ENCODE results near the gene CDK5RAP2.
"Not testable (repeated sequence)": the region's sequence is repeated elsewhere in the genome, so short reads cannot be mapped to it uniquely, and the experiment has no call there.

CDK5RAP2 gene

GRCh38 chr9:120580051-120580896 is at the start of gene CDK5RAP2:
Gene CDK5RAP2 (minus strand): TSS chr9:120580167. CDS start chr9:120579978, 189 bp downstream.
- DNase-seq (ENCODE audit: low read depth) = peak; percentile 98

- DNase-seq (ENCODE audit: low read depth) = not testable (repeated sequence)
Measured at GRCh38 chr9:120628925-120629497, 49.0 kb upstream of the CDK5RAP2 start.

DNA sequence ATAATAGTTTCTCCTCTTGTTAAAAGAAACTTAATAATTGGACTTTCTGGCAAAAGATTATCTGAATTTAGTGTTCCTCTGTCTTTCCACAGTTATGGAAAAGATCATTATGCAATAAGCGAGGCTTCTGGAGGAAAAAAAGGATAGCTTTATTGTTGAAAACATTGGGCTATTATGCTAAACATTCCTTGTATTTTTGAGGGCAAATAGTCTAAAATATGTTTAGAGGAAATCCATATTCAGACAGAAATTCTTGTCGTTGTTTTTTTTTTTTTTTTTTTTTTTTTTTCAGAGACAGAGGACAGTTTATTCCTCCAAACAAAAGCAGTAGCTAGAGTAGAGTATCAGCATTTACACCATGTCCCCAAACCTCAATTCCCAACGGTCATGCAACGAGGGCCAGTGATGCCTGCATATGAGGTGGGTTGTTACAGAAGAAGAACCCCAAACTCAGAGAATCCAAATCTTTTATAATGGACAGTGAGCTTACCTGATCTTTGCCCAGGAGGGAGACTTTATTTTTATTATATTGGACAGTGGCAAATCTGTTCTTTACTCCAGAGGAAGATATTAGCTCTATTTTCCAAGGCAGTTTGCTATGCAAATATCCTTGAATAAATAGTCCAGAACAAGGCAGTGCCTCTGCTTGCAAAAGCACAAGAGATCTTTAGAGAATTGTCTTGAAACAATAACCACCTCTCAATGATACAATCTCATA is 48.4 kb upstream of the CDK5RAP2 start:
- no peak for DNase-seq (ENCODE audit: low read depth)

- no peak for DNase-seq (ENCODE audit: low read depth)
Measured at GRCh38 chr9:120627073-120627472, 47.1 kb upstream of the CDK5RAP2 start.

DNA sequence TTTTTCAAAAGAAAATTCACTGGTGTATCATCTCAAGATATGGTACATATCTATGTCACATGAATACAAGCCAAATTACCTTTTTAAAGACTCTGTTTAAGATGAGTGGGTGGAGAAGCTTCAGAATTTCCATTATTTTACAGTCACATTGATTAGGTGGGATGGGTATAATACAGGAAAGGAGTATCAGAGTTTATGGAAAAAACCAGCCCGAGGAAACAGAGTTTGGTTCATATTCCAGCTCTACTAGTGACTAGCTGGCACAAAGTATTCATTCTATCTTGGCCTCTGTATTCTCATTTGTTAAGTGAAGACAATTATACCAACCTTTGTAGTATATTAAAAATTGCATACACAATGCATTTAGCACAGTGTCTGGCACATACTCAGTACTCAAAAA is 46.5 kb upstream of the CDK5RAP2 start:
- no peak for DNase-seq (ENCODE audit: low read depth)

DNA sequence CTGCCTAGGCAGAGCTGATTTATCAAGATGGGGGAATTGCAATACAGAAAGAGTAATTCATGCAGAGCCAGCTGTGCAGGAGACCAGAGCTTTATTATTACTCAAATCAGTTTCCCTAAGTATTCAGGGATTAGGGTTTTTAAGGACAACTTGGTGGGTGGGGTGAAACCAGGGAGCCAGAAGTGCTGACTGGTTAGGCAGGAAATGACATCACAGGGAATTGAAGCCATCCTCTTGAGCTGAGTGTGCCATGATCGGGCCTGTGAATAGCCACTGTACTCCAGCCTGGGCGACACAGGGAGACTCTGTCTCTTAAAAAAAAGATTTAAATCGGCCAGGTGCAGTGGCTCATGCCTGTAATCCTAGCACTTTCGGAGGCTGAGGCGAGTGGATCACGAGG is 45.3 kb upstream of the CDK5RAP2 start:
- no peak for DNase-seq (ENCODE audit: low read depth)

DNA sequence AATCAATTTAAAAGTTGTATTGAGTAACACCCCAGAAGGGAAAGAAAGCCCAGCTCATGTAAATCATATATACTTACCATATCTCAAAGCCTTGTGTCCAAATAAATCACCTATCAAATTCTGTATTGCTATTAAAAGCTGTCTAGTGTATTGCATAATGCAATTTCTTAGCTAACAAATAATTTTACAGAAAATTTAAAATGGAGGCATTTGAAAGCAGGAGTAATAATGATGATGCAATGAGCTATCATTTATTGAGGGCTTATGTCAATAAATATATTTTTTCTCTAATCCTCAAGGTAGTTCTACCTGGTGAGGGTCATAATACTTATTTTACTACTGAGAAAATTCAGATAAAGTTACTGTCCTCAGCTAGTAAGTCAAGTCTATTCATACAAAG is 42.8 kb upstream of the CDK5RAP2 start:
- no peak for DNase-seq (ENCODE audit: low read depth)

DNA sequence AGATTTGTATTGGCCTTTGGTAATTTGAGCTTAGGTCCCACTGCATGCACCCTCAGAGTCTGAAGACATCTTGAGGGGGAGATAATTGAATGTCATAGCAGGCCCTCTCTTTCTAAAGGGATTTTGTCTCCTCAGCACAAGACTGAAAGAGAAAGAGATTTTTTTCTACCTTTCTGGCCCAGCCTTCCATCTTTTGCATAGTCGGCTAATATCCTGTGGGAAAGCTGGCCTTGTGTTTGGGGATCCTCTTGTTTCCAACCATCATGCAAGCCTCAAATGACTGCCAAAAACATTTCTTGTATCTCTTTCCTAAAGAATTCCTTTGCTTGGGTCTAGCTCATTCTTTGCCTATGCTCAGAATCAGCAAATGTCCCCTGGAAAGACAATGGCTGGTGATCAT is 42.0 kb upstream of the CDK5RAP2 start:
- DNase-seq (ENCODE audit: low read depth) = no peak

GRCh38 chr9:120619751-120620655 is 40.0 kb upstream of the CDK5RAP2 start:
- peak; percentile 55 for DNase-seq (ENCODE audit: low read depth)

- DNase-seq (ENCODE audit: low read depth) = peak; percentile 12
Measured at GRCh38 chr9:120616966-120617935, 37.3 kb upstream of the CDK5RAP2 start.

GRCh38 chr9:120612218-120612617 is 32.3 kb upstream of the CDK5RAP2 start:
- no peak for DNase-seq (ENCODE audit: low read depth)

GRCh38 chr9:120611690-120612068 is 31.7 kb upstream of the CDK5RAP2 start:
- no peak for DNase-seq (ENCODE audit: low read depth)

- peak; percentile 17 for DNase-seq (ENCODE audit: low read depth)
Measured at GRCh38 chr9:120610975-120611689, 31.2 kb upstream of the CDK5RAP2 start.

GRCh38 chr9:120609636-120610035 is 29.7 kb upstream of the CDK5RAP2 start:
- no peak for DNase-seq (ENCODE audit: low read depth)

DNA sequence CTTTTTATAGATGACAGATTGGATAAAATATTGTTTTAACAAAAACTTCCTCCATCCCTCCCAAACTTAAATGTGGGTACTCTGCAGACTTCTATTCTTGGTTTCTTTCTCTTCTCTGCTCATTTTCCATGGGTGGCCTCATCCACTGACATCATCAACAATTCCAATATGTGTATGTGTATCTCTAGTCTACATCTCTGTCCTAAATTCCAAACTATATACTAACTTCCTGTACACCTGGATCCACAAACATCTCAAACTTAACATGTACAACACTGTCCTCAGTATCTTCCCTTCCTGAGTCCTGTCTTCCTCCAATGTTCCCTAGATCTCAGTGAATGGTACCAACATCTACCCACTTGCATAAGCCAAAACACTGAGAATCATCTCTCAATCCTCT is 28.5 kb upstream of the CDK5RAP2 start:
- DNase-seq (ENCODE audit: low read depth) = no peak

GRCh38 chr9:120603591-120603990 is 23.6 kb upstream of the CDK5RAP2 start:
- DNase-seq (ENCODE audit: low read depth) = no peak

DNA sequence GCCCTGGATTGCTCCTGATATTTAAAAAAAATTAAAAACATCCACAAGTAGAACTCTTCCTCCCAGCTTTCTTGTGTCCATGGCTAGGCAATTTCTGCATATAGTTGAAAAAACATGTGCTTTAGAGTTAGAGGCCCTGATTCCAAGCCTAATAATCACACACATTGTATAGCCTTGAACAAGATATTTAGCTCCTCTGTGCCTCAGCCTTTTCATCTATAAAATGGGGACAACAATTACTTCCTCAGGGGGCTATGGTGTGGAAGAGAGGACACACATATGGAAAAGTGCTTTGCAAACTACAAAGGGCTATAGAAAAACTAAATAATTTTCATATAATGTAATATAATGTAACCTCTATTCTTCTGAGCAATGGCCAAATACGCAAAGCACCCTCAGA is 23.0 kb upstream of the CDK5RAP2 start:
- DNase-seq (ENCODE audit: low read depth) = no peak

DNA sequence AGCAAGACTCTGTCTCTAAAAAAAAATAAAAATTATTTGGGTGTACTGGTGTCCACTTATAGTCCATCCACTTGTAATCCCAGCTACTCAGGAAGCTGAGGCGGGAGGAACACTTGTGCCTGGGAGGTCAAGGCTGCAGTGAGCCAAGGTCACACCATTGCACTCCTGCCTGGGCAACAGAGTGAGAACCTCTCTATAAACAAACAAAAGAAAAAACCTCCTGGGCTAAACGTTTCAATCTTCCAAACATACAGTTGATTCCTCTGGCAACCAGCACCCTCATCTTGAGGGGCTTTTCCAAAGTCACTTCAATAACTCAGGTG is 13.9 kb upstream of the CDK5RAP2 start:
- DNase-seq (ENCODE audit: low read depth) = no peak

DNA sequence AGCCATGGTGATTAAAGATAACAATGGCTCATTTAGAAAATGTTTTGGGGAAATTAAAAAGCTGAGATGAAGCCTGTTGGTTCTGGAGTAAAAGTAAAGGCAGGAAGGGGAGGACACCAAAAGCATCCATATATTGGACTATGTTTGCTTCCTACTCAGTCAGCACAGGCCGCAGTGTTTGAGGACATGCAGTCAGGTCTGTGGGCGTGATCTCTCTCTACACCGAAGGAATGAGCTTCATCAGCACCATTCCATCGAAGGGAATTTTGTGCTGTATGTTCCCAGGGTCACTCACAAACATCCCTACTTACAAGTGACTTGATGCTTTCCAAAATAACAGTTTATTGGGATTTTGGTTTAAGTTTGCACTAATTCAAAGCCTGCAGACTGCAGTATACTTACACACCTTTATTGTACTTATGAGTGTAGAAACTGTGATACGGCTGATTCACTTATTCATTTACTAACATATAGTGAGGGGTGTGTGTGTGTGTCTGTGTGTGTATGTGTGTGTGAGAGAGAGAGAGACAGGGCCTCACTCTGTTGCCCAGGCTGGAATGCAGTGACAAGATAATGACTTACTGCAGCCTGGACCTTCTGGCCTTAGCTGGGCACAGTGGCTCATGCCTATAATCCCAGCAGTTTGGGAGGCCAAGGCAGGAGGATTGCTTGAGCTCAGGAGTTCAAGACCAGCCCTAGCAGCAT is 13.4 kb upstream of the CDK5RAP2 start:
- DNase-seq (ENCODE audit: low read depth) = no peak

GRCh38 chr9:120592210-120592609 is 12.2 kb upstream of the CDK5RAP2 start:
- DNase-seq (ENCODE audit: low read depth) = no peak
